ENCODE results near the gene EPHA2.

GRCh38 chr1:16109571-16109970, 46.3 kb downstream of the EPHA2 start:
- no peak for TF ChIP-seq EZH2 (IDR thresholded peaks at IDR 0.05)
- no peak for TF ChIP-seq POLR2AphosphoS5 (IDR thresholded peaks at IDR 0.05; ENCODE audit: borderline replicate concordance, low read depth, low read length)
